ENCODE data around the gene KLRG1. TPM values are rescaled to one million over a fixed set of nuclear protein-coding genes. Genes with fewer than 3 reads are reported as not detected.

The KLRG1 gene
- total RNA-seq, 2 donors from 2014 or later = 0.54 to 1.0 TPM

DNA sequence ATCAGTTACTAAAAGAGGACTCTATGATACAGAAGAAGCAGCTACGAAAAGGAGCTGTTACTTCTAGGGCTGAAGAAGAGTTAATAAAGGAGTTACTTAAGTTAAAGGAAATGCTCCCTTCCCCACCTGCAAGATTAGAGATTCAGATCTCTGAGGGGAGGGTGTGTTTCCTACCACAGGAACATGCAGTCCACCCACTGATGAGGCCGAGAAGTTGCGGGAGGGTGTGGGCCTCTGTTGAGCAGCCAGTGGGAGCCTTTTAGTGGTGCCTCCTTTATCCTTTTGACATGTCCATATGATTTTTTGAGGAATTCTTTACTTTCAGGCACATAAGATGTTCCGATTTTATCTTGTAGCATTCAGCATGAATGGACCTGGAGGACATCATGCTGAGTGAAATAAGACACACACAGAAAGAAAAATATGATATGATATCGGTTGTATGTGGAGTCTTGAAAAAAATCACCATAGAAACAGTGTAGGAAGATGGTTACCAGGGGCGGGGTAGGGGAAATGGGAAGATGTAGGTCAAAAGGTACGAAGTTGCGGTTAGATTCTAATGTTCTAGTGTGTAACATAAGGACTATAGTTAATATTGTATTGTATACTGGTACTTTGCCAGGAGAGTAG, 35.5 kb upstream of the KLRG1 start:
- no peak overlapping the region for H3K27ac ChIP-seq

DNA sequence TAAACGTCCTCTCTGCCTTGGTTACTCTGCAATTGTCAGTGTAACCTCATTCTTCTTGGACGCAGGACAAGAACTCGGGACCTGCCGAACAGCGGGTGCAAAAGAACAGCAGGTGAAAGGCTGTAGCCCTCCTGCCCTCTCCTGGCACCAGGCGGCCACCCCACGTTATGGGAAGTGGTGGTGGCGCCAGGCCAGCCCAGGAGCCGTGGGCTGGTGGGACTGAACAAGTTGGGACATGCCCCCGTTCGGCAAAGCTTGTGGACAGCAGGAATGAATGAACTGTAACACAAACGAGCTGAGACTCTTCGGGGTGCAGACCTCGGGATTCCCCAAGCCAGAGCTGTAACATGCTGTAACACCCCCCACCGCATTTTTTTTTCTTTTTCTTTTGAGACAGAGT, 33.3 kb upstream of the KLRG1 start:
- intact Hi-C loops (cut with DNase I) = no loop called here
- no peak for DNase-seq
- TF ChIP-seq, protein P1, sequence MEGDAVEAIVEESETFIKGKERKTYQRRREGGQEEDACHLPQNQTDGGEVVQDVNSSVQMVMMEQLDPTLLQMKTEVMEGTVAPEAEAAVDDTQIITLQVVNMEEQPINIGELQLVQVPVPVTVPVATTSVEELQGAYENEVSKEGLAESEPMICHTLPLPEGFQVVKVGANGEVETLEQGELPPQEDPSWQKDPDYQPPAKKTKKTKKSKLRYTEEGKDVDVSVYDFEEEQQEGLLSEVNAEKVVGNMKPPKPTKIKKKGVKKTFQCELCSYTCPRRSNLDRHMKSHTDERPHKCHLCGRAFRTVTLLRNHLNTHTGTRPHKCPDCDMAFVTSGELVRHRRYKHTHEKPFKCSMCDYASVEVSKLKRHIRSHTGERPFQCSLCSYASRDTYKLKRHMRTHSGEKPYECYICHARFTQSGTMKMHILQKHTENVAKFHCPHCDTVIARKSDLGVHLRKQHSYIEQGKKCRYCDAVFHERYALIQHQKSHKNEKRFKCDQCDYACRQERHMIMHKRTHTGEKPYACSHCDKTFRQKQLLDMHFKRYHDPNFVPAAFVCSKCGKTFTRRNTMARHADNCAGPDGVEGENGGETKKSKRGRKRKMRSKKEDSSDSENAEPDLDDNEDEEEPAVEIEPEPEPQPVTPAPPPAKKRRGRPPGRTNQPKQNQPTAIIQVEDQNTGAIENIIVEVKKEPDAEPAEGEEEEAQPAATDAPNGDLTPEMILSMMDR (IDR thresholded peaks at IDR 0.05) = no peak

More for the DNA sequence above, 35.5 kb upstream of the KLRG1 start:
- H3K9ac ChIP-seq (ENCODE audit: low read depth in 2 of 2, low read length in 2 of 2) = no peak overlapping the region
- no peaks in the 10 kb centered on the region for H3K36me3 ChIP-seq
- no peaks in the 10 kb centered on the region for H3K9me3 ChIP-seq
- H3K4me1 ChIP-seq = no peaks in the 10 kb centered on the region
- TF ChIP-seq, protein P1 (IDR thresholded peaks at IDR 0.05) = no peak
- intact Hi-C loops (cut with DNase I) = no loop called here
- no peak for DNase-seq
- no peak overlapping the region for H3K4me3 ChIP-seq
- no peaks in the 10 kb centered on the region for H3K27me3 ChIP-seq

DNA sequence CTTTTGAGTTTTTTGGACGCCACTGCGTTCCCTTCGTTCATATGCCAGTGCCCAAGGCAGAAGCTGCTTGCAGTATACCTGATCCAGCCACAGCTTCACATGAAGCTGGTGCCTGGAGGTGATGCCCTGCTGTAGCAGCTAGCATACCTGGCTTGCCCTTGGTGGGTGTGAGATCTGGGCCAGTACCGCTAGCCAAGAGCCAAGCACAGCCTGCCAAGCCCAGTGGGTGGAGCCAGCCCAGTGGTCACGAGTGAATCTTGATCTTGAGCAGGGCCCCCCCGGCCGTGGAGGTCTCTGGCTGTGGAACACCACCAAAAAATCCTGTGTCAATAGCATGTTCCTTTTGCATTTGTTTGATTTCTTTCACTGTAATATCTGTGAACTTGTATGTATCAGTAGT, 32.6 kb upstream of the KLRG1 start:
- H3K27ac ChIP-seq = no peak overlapping the region
- intact Hi-C loops (cut with DNase I) = no loop called here

More for the DNA sequence above, 33.3 kb upstream of the KLRG1 start:
- Histone ChIP-seq H3K9ac (ENCODE audit: low read depth in 2 of 2, low read length in 2 of 2) (no peak overlapping the region), H3K4me1 (no peaks in the 10 kb centered on the region), H3K27ac (no peak overlapping the region), H3K27me3 (no peaks in the 10 kb centered on the region), H3K36me3 (no peaks in the 10 kb centered on the region), H3K9me3 (no peaks in the 10 kb centered on the region), H3K4me3 (no peak overlapping the region)

DNA sequence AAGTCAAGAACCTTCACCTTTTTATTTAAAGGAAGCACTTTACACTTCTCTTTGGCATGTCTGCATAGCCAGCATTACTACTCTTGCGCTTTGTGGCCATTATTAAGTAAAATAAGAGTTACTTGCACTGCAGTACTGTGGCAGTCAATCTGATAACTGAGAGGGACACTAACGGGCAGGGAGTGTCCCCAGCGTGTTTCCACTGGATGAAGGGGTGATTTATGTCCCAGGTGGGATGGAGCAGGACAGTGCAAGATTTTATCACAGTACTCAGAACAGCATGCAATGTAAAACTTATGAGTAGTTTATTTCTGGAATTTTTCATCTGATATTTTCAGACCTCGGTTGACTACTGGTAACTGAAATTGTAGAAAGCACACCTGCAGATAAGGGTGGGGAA, 31.8 kb upstream of the KLRG1 start:
- no peaks in the 10 kb centered on the region for H3K36me3 ChIP-seq
- no peak for DNase-seq
- intact Hi-C loops (cut with DNase I) = no loop called here

More for the DNA sequence above, 32.6 kb upstream of the KLRG1 start:
- Histone ChIP-seq H3K36me3 (no peaks in the 10 kb centered on the region), H3K4me3 (no peak overlapping the region), H3K9ac (ENCODE audit: low read depth in 2 of 2, low read length in 2 of 2) (no peak overlapping the region), H3K9me3 (no peaks in the 10 kb centered on the region), H3K4me1 (no peaks in the 10 kb centered on the region), H3K27me3 (no peaks in the 10 kb centered on the region)
- TF ChIP-seq, protein P1 (IDR thresholded peaks at IDR 0.05) = no peak
- no peak for DNase-seq

DNA sequence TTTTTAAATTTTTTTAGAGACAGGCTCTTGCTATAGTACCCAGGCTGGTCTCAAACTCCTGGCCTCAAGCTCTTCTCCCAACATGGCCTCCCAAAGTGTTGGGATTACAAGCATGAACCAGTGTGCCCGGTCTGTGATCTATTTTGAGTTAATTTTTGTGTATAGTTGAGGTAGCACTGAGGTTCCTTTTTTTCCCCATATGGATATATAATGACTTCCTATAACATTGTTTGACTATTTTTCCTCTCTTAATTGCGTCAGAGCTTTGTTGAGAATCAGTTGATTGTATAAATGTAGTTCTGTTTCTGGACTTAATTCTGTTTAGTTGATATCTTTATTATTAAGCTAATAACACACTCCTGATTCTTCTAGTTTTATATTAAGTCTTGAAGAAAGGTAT, 31.3 kb upstream of the KLRG1 start:
- TF ChIP-seq, protein P1 (IDR thresholded peaks at IDR 0.05) = no peak
- no peak overlapping the region for H3K4me3 ChIP-seq
- H3K36me3 ChIP-seq = no peaks in the 10 kb centered on the region
- no peak for DNase-seq
- no peaks in the 10 kb centered on the region for H3K9me3 ChIP-seq
- no peak overlapping the region for H3K9ac ChIP-seq (ENCODE audit: low read depth in 2 of 2, low read length in 2 of 2)
- H3K4me1 ChIP-seq = no peaks in the 10 kb centered on the region
- no peaks in the 10 kb centered on the region for H3K27me3 ChIP-seq
- H3K27ac ChIP-seq = no peak overlapping the region
- intact Hi-C loops (cut with DNase I) = no loop called here

More for the DNA sequence above, 31.8 kb upstream of the KLRG1 start:
- Histone ChIP-seq H3K4me3 (no peak overlapping the region), H3K4me1 (no peaks in the 10 kb centered on the region), H3K9me3 (no peaks in the 10 kb centered on the region), H3K27ac (no peak overlapping the region), H3K27me3 (no peaks in the 10 kb centered on the region), H3K9ac (ENCODE audit: low read depth in 2 of 2, low read length in 2 of 2) (no peak overlapping the region)
- TF ChIP-seq, protein P1 (IDR thresholded peaks at IDR 0.05) = no peak
